Vagina (tissue), 2 donors: ENCODE data around the gene SPAG9. TPM values are rescaled to one million over a fixed set of nuclear protein-coding genes. Genes with fewer than 3 reads are reported as not detected.

Source experiments
- DNase-seq, 2 donors: peaks; one replicate each; pipeline ENCODE4 v3.0.0-alpha.2; 2017; ENCODE audit errors: extremely low spot score in 2 of 2
- H3K27ac ChIP-seq: fragments of 200-600 bp; sonication (generic); one replicate; pipeline ENCODE4 v1.5.1; 2019
- H3K27me3 ChIP-seq: fragments of 200-600 bp; sonication (generic); one replicate; pipeline ENCODE4 v1.5.1; 2019
- H3K36me3 ChIP-seq, 2 donors: fragments of 200-600 bp; sonication (generic); one replicate each; pipeline ENCODE4 v1.5.1; 2017 to 2019
- H3K4me1 ChIP-seq: fragments of 200-600 bp; sonication (generic); one replicate; pipeline ENCODE4 v1.5.1; 2019
- H3K4me3 ChIP-seq, 2 donors: fragments of 200-600 bp; sonication (generic); 1 replicate in 1 of 2; 2 replicates in 1 of 2; pipeline ENCODE4 v1.5.1; 2016 to 2019
- H3K9me3 ChIP-seq: fragments of 200-600 bp; sonication (generic); one replicate; pipeline ENCODE4 v1.5.1; 2019
- CTCF ChIP-seq, 3 experiments: fragments of 450-650 bp in 2 of 3; fragments of 200-600 bp in 1 of 3; sonication (generic) in 1 of 3; IDR thresholded peaks; one replicate each; pipeline ENCODE4 v1.5.1; 2017 to 2019; ENCODE audit warnings: antibody characterized with exemption in 3 of 3, mild to moderate bottlenecking in 2 of 3, moderate library complexity in 2 of 3
- POLR2A ChIP-seq, 2 donors: fragments of 450-650 bp; IDR thresholded peaks; one replicate each; pipeline ENCODE4 v1.6.1; 2017; ENCODE audit warnings: antibody characterized with exemption in 2 of 2, mild to moderate bottlenecking in 2 of 2, moderate library complexity in 2 of 2
- POLR2AphosphoS5 ChIP-seq, 2 donors: sonication (generic); formaldehyde crosslinking; IDR thresholded peaks; one replicate each; pipeline ENCODE4 v1.9.0; 2017; ENCODE audit warnings: antibody characterized with exemption in 2 of 2, mild to moderate bottlenecking in 2 of 2, low read depth in 1 of 2; ENCODE audit not compliant: insufficient read depth in 1 of 2
- intact Hi-C: fragments of 100-400 bp; cut with DNase I; formaldehyde crosslinking; loops from one replicate; pipeline ENCODE4 v1.15.1; 2023
- total RNA-seq: library from RNA; depleted of rRNA; stranded (reverse); fragments of >200 nt; gene quantifications from one replicate; pipeline ENCODE4 v1.2.3, GENCODE V29; 2016

Gene SPAG9
- total RNA-seq, 1 donor from 2014 or later, result 92.6 TPM

GRCh38 chr17:50918071-50918932, 202.4 kb downstream of the SPAG9 start:
- no peak for DNase-seq
- H3K27me3 ChIP-seq, result no peaks in the 10 kb centered on the region
- TF ChIP-seq POLR2A (IDR thresholded peaks at IDR 0.05), result no peak
- no peak for TF ChIP-seq CTCF (IDR thresholded peaks at IDR 0.05)
- TF ChIP-seq POLR2AphosphoS5 (IDR thresholded peaks at IDR 0.05; ENCODE audit: insufficient read depth in 1 of 2, low read depth in 1 of 2), result no peak
- intact Hi-C loops, result no loop called here
- H3K9me3 ChIP-seq, result no peaks in the 10 kb centered on the region
- no peaks in the 10 kb centered on the region for H3K36me3 ChIP-seq
- H3K4me3 ChIP-seq, result no peak overlapping the region
- H3K27ac ChIP-seq, result peak overlapping the region; percentile 71
- H3K4me1 ChIP-seq, result peaks cover 23% of the 10 kb centered on the region

- TF ChIP-seq CTCF (IDR thresholded peaks at IDR 0.05) (no peak), POLR2AphosphoS5 (IDR thresholded peaks at IDR 0.05; ENCODE audit: insufficient read depth in 1 of 2, low read depth in 1 of 2) (no peak), POLR2A (IDR thresholded peaks at IDR 0.05) (no peak)
Measured at GRCh38 chr17:50917418-50917743, 203.3 kb downstream of the SPAG9 start.

GRCh38 chr17:50916708-50917417, 203.8 kb downstream of the SPAG9 start:
- H3K27ac ChIP-seq, result peak overlapping the region; percentile 71
- TF ChIP-seq CTCF (IDR thresholded peaks at IDR 0.05) (no peak), POLR2AphosphoS5 (IDR thresholded peaks at IDR 0.05; ENCODE audit: insufficient read depth in 1 of 2, low read depth in 1 of 2) (no peak), POLR2A (IDR thresholded peaks at IDR 0.05) (no peak)
- no peaks in the 10 kb centered on the region for H3K9me3 ChIP-seq
- H3K36me3 ChIP-seq, result no peaks in the 10 kb centered on the region
- no peaks in the 10 kb centered on the region for H3K27me3 ChIP-seq
- no peak for DNase-seq
- H3K4me3 ChIP-seq, result no peak overlapping the region
- intact Hi-C loops, result no loop called here
- H3K4me1 ChIP-seq, result peaks cover 23% of the 10 kb centered on the region

More at GRCh38 chr17:50917418-50917743, 203.3 kb downstream of the SPAG9 start:
- Histone ChIP-seq H3K4me3 (no peak overlapping the region), H3K27me3 (no peaks in the 10 kb centered on the region), H3K4me1 (peaks cover 23% of the 10 kb centered on the region), H3K36me3 (no peaks in the 10 kb centered on the region), H3K9me3 (no peaks in the 10 kb centered on the region), H3K27ac (peak overlapping the region; percentile 71)
- intact Hi-C loops, result no loop called here
- no peak for DNase-seq

- H3K27ac ChIP-seq, result peak overlapping the region; percentile 33
- no peaks in the 10 kb centered on the region for H3K9me3 ChIP-seq
- intact Hi-C loops, result no loop called here
- peaks cover 23% of the 10 kb centered on the region for H3K4me1 ChIP-seq
- no peak overlapping the region for H3K4me3 ChIP-seq
- no peak for TF ChIP-seq POLR2AphosphoS5 (IDR thresholded peaks at IDR 0.05; ENCODE audit: insufficient read depth in 1 of 2, low read depth in 1 of 2)
- no peak for DNase-seq
- H3K27me3 ChIP-seq, result no peaks in the 10 kb centered on the region
- H3K36me3 ChIP-seq, result no peaks in the 10 kb centered on the region
Measured at GRCh38 chr17:50916026-50916707, 204.5 kb downstream of the SPAG9 start.

GRCh38 chr17:50914505-50915063, 206.1 kb downstream of the SPAG9 start:
- no peak overlapping the region for H3K4me3 ChIP-seq
- no peaks in the 10 kb centered on the region for H3K27me3 ChIP-seq
- H3K4me1 ChIP-seq, result peaks cover 16% of the 10 kb centered on the region
- no peak for DNase-seq
- no peaks in the 10 kb centered on the region for H3K9me3 ChIP-seq
- no peak for TF ChIP-seq POLR2AphosphoS5 (IDR thresholded peaks at IDR 0.05; ENCODE audit: insufficient read depth in 1 of 2, low read depth in 1 of 2)
- TF ChIP-seq POLR2A (IDR thresholded peaks at IDR 0.05), result no peak
- TF ChIP-seq CTCF (IDR thresholded peaks at IDR 0.05), result no peak
- H3K27ac ChIP-seq, result no peak overlapping the region
- intact Hi-C loops, result no loop called here
- H3K36me3 ChIP-seq, result no peaks in the 10 kb centered on the region
